A172 (cell line): ENCODE data around the gene ERGIC1. TPM values are rescaled to one million over a fixed set of nuclear protein-coding genes. Genes with fewer than 3 reads are reported as not detected.
"Not testable (repeated sequence)": the region's sequence is repeated elsewhere in the genome, so short reads cannot be mapped to it uniquely, and the experiment has no call there.

Experiments used
- DNase-seq: peaks from one replicate; pipeline ENCODE4 v3.0.0-alpha.2; 2015; ENCODE audit warnings: low spot score
- total RNA-seq: library from RNA; depleted of rRNA; stranded (reverse); fragments of >200 nt; shearing (Covaris generic); gene quantifications from 2 replicates; pipeline ENCODE4 v1.2.3, GENCODE V29; 2014

The ERGIC1 gene
- total RNA-seq, 1 experiment from 2014 or later = 91.6 TPM

GRCh38 chr5:172878933-172879752, 45.1 kb downstream of the ERGIC1 start:
- no peak for DNase-seq

- peak; percentile 98 for DNase-seq
Observed at GRCh38 chr5:172881691-172882370, 47.8 kb downstream of the ERGIC1 start.

- DNase-seq = no peak
Observed at GRCh38 chr5:172883066-172883465, 49.0 kb downstream of the ERGIC1 start.

- no peak for DNase-seq
Observed at GRCh38 chr5:172885597-172886340, 51.7 kb downstream of the ERGIC1 start.

GRCh38 chr5:172886476-172886875, 52.4 kb downstream of the ERGIC1 start:
- DNase-seq = no peak

GRCh38 chr5:172886974-172887501, 53.0 kb downstream of the ERGIC1 start:
- no peak for DNase-seq

GRCh38 chr5:172887692-172888091, 53.6 kb downstream of the ERGIC1 start:
- no peak for DNase-seq

- DNase-seq = no peak
Observed at GRCh38 chr5:172890659-172891058, 56.6 kb downstream of the ERGIC1 start.

- DNase-seq = no peak
Observed at GRCh38 chr5:172891716-172892421, 57.8 kb downstream of the ERGIC1 start.

- no peak for DNase-seq
Observed at GRCh38 chr5:172892713-172893112, 58.7 kb downstream of the ERGIC1 start.

GRCh38 chr5:172894767-172895388, 60.8 kb downstream of the ERGIC1 start:
- DNase-seq = no peak

GRCh38 chr5:172895549-172895948, 61.5 kb downstream of the ERGIC1 start:
- no peak for DNase-seq

GRCh38 chr5:172896465-172896864, 62.4 kb downstream of the ERGIC1 start:
- DNase-seq = no peak

- not testable (repeated sequence) for DNase-seq
Observed at GRCh38 chr5:172897067-172897466, 63.0 kb downstream of the ERGIC1 start.

GRCh38 chr5:172897481-172898217, 63.6 kb downstream of the ERGIC1 start:
- peak; percentile 95 for DNase-seq

- no peak for DNase-seq
Observed at GRCh38 chr5:172898218-172898842, 64.3 kb downstream of the ERGIC1 start.

GRCh38 chr5:172898843-172899369, 64.9 kb downstream of the ERGIC1 start:
- DNase-seq = no peak

GRCh38 chr5:172899436-172899835, 65.4 kb downstream of the ERGIC1 start:
- no peak for DNase-seq

GRCh38 chr5:172901012-172901780, 67.1 kb downstream of the ERGIC1 start:
- peak; percentile 95 for DNase-seq
